PC-3 (cell line): ENCODE results near the gene NSG2. TPM values are rescaled to one million over a fixed set of nuclear protein-coding genes. Genes with fewer than 3 reads are reported as not detected.

ENCODE experiments used
- ATAC-seq: fragments of 200-7000 bp; cut with Tn5 transposase; 2 replicates; pipeline ENCODE4 v1.9.1; 2020; ENCODE audit warnings: mild to moderate bottlenecking, moderate library complexity
- BruUV-seq: library from RNA; stranded (reverse); fragments of 400-500 nt; replicated peaks from 2 replicates; lab custom pipeline; 2021; lab: Mats Ljungman, UMichigan
- CTCF ChIA-PET: fragments of 300-600 bp; sonication (Branson Sonifier 250); formaldehyde crosslinking; loops from one replicate; lab custom pipeline; 2022; ENCODE audit warnings: antibody characterized with exemption; lab: Charles Lee
- POLR2A ChIA-PET: fragments of 300-600 bp; sonication (Branson Sonifier 250); formaldehyde crosslinking; loops from one replicate; lab custom pipeline; 2022; ENCODE audit warnings: antibody characterized with exemption; ENCODE audit not compliant: unreplicated experiment; lab: Charles Lee
- DNase-seq: peaks from one replicate; pipeline ENCODE4 v3.0.0-alpha.2; 2015
- H2AFZ ChIP-seq: fragments of 300-600 bp; sonication (generic); 2 replicates; pipeline ENCODE4 v1.6.0; 2016; ENCODE audit warnings: antibody characterized with exemption, low read length
- H3F3A ChIP-seq: fragments of 300-600 bp; sonication (generic); one replicate; pipeline ENCODE4 v1.6.0; 2017; ENCODE audit warnings: antibody characterized with exemption, low read length, control low read depth, mild to moderate bottlenecking; ENCODE audit not compliant: unreplicated experiment
- H3K27ac ChIP-seq: fragments of 300-600 bp; sonication (generic); 2 replicates; pipeline ENCODE4 v1.5.1; 2016; ENCODE audit warnings: mild to moderate bottlenecking, low read length
- H3K27me3 ChIP-seq: fragments of 300-600 bp; sonication (generic); 2 replicates; pipeline ENCODE4 v1.6.1; 2016; ENCODE audit warnings: low read length, mixed read lengths
- H3K36me3 ChIP-seq: fragments of 300-600 bp; sonication (generic); 2 replicates; pipeline ENCODE4 v1.6.1; 2016; ENCODE audit warnings: low read depth, mixed run types, low read length, mixed read lengths
- H3K4me1 ChIP-seq: fragments of 300-600 bp; sonication (generic); 2 replicates; pipeline ENCODE4 v1.5.1; 2016; ENCODE audit warnings: low read length; ENCODE audit not compliant: insufficient read depth
- H3K4me2 ChIP-seq: fragments of 300-600 bp; sonication (generic); 2 replicates; pipeline ENCODE4 v1.6.0; 2016; ENCODE audit warnings: low read length
- H3K4me3 ChIP-seq: fragments of 300-600 bp; sonication (generic); 2 replicates; pipeline ENCODE4 v1.5.1; 2016; ENCODE audit warnings: mild to moderate bottlenecking, low read length, mixed read lengths
- H3K79me2 ChIP-seq: fragments of 300-600 bp; sonication (generic); 2 replicates; pipeline ENCODE4 v1.6.1; 2017; ENCODE audit warnings: low read length, mixed read lengths
- H3K9ac ChIP-seq: fragments of 300-600 bp; sonication (generic); 2 replicates; pipeline ENCODE4 v1.6.0; 2016; ENCODE audit warnings: mild to moderate bottlenecking, low read length
- H3K9me2 ChIP-seq: fragments of 300-600 bp; sonication (generic); replicated peaks from 2 replicates; pipeline ENCODE4 v1.6.1; 2016; ENCODE audit warnings: mixed run types, low read length, mixed read lengths
- H3K9me3 ChIP-seq: fragments of 300-600 bp; sonication (generic); 2 replicates; pipeline ENCODE4 v1.6.1; 2016; ENCODE audit warnings: low read length, mixed read lengths
- H4K20me1 ChIP-seq: fragments of 300-600 bp; sonication (generic); 2 replicates; pipeline ENCODE4 v1.6.1; 2016; ENCODE audit warnings: low read length, mixed read lengths
- EZH2 ChIP-seq: fragments of 300-600 bp; sonication (generic); IDR thresholded peaks from one replicate; pipeline ENCODE4 v1.6.1; 2017; ENCODE audit warnings: antibody characterized with exemption, mild to moderate bottlenecking, low read length; ENCODE audit not compliant: unreplicated experiment
- EZH2phosphoT487 ChIP-seq: fragments of 300-600 bp; sonication (generic); IDR thresholded peaks from 2 replicates; pipeline ENCODE4 v1.6.1; 2018; ENCODE audit warnings: mild to moderate bottlenecking, antibody characterized with exemption, low read length, borderline replicate concordance
- intact Hi-C: fragments of 100-400 bp; cut with micrococcal nuclease; formaldehyde crosslinking; loops from 2 replicates; pipeline ENCODE4 v1.9.0; 2023
- total RNA-seq: library from RNA; depleted of rRNA; stranded (reverse); fragments of >200 nt; gene quantifications from 2 replicates; pipeline ENCODE4 v1.2.3, GENCODE V29; 2014
- TF ChIP-seq, protein P1 (sequence below): fragments of 300-600 bp; sonication (generic); conservative IDR thresholded peaks from 2 replicates; pipeline ENCODE4 v1.5.1; 2017; ENCODE audit warnings: antibody characterized with exemption, low read depth, mild to moderate bottlenecking, low read length

NSG2 gene
- total RNA-seq, 1 experiment from 2014 or later: 0.07 TPM

GRCh38 chr5:174151599-174152181 lies 106.2 kb downstream of the NSG2 start:
- no peak for ATAC-seq
- no peaks in the 10 kb centered on the region for H3F3A ChIP-seq
- TF ChIP-seq EZH2 (no peak), EZH2phosphoT487 (no peak)
- TF ChIP-seq, protein P1, sequence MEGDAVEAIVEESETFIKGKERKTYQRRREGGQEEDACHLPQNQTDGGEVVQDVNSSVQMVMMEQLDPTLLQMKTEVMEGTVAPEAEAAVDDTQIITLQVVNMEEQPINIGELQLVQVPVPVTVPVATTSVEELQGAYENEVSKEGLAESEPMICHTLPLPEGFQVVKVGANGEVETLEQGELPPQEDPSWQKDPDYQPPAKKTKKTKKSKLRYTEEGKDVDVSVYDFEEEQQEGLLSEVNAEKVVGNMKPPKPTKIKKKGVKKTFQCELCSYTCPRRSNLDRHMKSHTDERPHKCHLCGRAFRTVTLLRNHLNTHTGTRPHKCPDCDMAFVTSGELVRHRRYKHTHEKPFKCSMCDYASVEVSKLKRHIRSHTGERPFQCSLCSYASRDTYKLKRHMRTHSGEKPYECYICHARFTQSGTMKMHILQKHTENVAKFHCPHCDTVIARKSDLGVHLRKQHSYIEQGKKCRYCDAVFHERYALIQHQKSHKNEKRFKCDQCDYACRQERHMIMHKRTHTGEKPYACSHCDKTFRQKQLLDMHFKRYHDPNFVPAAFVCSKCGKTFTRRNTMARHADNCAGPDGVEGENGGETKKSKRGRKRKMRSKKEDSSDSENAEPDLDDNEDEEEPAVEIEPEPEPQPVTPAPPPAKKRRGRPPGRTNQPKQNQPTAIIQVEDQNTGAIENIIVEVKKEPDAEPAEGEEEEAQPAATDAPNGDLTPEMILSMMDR: no peak
- intact Hi-C loops: no loop called here
- DNase-seq: no peak
- no peak overlapping the region for H3K4me2 ChIP-seq
- H3K4me1 ChIP-seq: no peaks in the 10 kb centered on the region
- ChIA-PET POLR2A (no interaction called here), CTCF (no interaction called here)
- H4K20me1 ChIP-seq: no peaks in the 10 kb centered on the region
- H3K27ac ChIP-seq: no peak overlapping the region
- H3K36me3 ChIP-seq: no peaks in the 10 kb centered on the region
- no peak overlapping the region for H3K9ac ChIP-seq
- no peaks in the 10 kb centered on the region for H3K79me2 ChIP-seq
- H3K9me2 ChIP-seq: no peaks in the 10 kb centered on the region
- BruUV-seq: no TSS peak
- H2AFZ ChIP-seq: no peak overlapping the region
- H3K4me3 ChIP-seq: no peak overlapping the region
- H3K9me3 ChIP-seq: no peaks in the 10 kb centered on the region; the same call in 1 of the 2 replicates
- H3K27me3 ChIP-seq: peaks cover 36% of the 10 kb centered on the region

GRCh38 chr5:174154559-174154958 lies 109.1 kb downstream of the NSG2 start:
- no peak for TF ChIP-seq EZH2
- TF ChIP-seq, protein P1: no peak
- TF ChIP-seq EZH2phosphoT487: no peak
- POLR2A ChIA-PET: no interaction called here

GRCh38 chr5:174155281-174155680 lies 109.8 kb downstream of the NSG2 start:
- ChIA-PET CTCF (no interaction called here), POLR2A (no interaction called here)
- no peaks in the 10 kb centered on the region; the same call in 1 of the 2 replicates for H3K9me3 ChIP-seq
- no peaks in the 10 kb centered on the region for H3K36me3 ChIP-seq
- no peaks in the 10 kb centered on the region for H4K20me1 ChIP-seq
- no peak overlapping the region for H3K9ac ChIP-seq
- H3K27ac ChIP-seq: no peak overlapping the region
- peaks cover 35% of the 10 kb centered on the region for H3K27me3 ChIP-seq
- no peaks in the 10 kb centered on the region for H3K79me2 ChIP-seq
- intact Hi-C loops: no loop called here
- no peak for ATAC-seq
- peaks cover 10% of the 10 kb centered on the region for H3K4me1 ChIP-seq
- no peak for TF ChIP-seq EZH2
- TF ChIP-seq, protein P1: no peak
- no peak for TF ChIP-seq EZH2phosphoT487
- no peaks in the 10 kb centered on the region for H3F3A ChIP-seq
- no peak overlapping the region for H3K4me3 ChIP-seq
- no TSS peak for BruUV-seq
- H3K4me2 ChIP-seq: no peak overlapping the region
- no peak for DNase-seq
- H3K9me2 ChIP-seq: no peaks in the 10 kb centered on the region
- H2AFZ ChIP-seq: no peak overlapping the region

More at GRCh38 chr5:174154559-174154958, 109.1 kb downstream of the NSG2 start:
- Histone ChIP-seq H3K27me3 (peaks cover 42% of the 10 kb centered on the region), H3K36me3 (no peaks in the 10 kb centered on the region), H3K9me3 (no peaks in the 10 kb centered on the region; the same call in 1 of the 2 replicates), H3F3A (no peaks in the 10 kb centered on the region), H3K79me2 (no peaks in the 10 kb centered on the region), H3K4me3 (no peak overlapping the region), H3K9me2 (no peaks in the 10 kb centered on the region), H2AFZ (no peak overlapping the region), H4K20me1 (no peaks in the 10 kb centered on the region), H3K4me2 (no peak overlapping the region), H3K4me1 (peaks cover 5% of the 10 kb centered on the region), H3K9ac (no peak overlapping the region), H3K27ac (no peak overlapping the region)
- DNase-seq (no peak), ATAC-seq (no peak)
- CTCF ChIA-PET: no interaction called here
- intact Hi-C loops: no loop called here
- BruUV-seq: no TSS peak
